CD4-positive, alpha-beta T cell treated with Interleukin-6 at 100 ng/mL for 8 hours (primary cell): ENCODE data around the gene NCAPG2.
A peak's percentile ranks its signal among the peaks of the same experiment; 100 is the strongest.

Source experiments
- DNase-seq: peaks from one replicate; pipeline ENCODE4 v3.0.0-alpha.2; 2020; ENCODE audit warnings: mixed read lengths, low spot score

The NCAPG2 gene

GRCh38 chr7:158601090-158601489 lies 103.5 kb downstream of the NCAPG2 start:
- no peak for DNase-seq

DNA sequence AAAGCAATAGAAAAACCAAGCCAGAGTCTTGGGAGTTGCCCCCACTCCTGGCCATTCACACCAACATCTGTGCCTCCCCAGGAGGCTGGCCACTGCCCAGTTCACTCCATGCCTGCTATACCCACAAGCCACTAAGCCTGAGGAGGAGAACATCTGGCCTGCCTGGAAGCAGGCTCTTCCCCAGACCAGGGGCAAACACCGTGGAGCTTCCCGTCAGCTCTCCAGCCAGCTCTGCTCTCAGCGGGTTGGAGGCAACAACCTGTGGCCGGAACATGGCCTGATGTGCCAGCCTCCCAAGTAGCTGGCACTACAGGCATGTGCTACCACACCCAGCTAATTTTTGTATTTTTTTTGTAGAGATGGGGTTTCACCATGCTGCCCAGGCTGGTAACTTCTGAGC lies 107.9 kb downstream of the NCAPG2 start:
- DNase-seq, result no peak

DNA sequence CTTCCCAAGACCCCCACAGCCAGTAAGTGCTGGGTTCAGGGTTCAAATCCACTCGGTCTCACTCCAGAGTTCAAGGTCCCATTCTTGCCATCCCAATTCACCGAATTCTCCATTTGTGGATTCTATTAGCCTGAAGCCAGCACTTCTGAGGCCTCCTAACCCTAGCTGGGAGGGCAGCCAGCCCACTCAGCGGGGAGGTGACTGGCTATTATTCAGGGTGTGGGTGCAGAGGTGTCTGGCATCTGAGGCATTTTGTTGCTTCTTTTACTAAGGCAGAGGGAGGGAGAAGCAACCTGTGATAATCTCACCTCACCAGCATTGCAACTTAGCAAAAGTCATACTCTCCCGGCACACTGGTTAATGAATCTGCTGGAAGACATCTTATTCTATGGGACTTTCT lies 108.3 kb downstream of the NCAPG2 start:
- no peak for DNase-seq

DNA sequence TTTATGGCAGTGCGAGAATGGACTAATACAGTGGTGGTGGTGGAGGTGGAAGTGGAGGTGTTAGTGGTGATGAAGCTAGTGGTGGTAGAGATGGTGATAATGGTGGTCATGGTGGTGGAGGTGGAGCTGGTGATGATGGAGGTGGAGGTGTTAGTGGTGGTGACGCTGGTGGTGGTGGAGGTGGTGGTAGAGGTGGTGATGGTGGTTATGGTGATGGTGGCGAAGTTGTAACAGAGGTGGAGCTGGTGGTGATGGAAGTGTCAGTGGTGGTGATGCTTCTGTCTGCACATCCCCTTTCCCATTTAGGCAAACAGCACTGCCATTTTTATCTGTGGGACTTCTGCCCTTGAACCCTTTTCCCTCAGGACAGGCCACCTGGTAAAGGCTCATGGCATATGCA lies 109.5 kb downstream of the NCAPG2 start:
- DNase-seq, result peak; percentile 31

DNA sequence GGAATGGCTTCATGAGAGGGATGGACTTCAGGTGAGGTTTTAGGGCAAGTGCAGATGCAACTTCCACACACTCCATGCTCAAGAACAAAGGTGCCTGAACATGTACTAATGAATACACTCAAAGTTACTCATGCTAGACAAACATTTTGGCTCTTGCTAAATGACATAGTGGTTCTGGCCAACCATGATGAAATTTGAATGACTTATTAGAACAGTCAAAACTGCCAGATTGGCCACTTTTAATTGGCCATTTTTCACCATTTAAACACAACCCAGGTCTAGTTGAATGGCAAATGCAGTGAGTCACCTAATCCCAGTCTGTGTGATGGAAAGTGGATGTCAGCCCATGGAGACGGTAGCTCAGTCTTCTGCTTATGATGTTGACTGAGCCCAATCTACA lies 112.1 kb downstream of the NCAPG2 start:
- no peak for DNase-seq

GRCh38 chr7:158591944-158592343 lies 112.7 kb downstream of the NCAPG2 start:
- no peak for DNase-seq

- DNase-seq, result no peak
Observed at GRCh38 chr7:158590181-158590530, 114.4 kb downstream of the NCAPG2 start.

DNA sequence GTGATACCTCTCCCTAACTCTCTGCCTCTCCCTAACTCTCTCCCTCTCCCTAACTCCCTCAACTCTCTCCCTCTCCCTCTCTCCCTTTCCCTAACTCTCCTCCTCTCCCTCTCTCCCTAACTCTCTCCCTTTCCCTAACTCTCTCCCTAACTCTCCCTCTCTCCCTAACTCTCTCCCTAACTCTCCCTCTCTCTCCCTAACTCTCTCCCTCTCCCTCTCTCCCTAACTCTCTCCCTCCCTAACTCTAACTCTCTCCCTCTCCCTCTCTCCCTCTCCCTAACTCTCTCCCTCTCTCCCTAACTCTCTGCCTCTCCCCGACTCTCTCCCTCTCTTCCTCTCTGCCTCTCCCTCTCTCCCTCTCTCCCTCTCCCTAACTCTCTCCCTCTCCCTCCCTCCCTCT lies 115.0 kb downstream of the NCAPG2 start:
- no peak for DNase-seq

DNA sequence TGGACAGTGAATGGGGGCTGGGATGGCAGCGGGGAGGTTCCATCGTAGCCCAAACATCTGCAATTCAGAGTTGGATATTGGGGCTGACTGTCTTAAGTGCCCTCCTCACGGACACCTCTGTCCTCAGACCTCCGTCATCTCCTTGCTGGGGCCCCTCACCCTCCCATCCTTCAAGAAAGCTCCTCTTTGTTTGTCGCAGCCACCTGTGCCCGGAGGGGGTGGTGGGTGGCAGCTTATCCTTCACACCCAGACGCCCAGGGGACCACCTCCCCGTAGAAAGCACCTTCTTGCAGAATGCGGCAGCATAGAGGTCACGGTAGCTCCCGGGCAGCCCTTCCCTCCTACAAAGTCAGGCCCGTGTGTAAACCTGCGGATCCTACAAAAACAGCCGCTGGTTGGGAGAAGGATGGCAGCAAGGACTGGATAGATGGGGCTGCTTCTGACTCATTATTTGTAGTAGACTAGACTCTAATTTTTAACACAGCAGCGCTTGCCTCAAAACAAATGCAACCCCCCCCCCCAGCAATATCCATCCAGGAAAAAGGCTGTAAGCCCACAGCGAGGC lies 115.6 kb downstream of the NCAPG2 start:
- no peak for DNase-seq

DNA sequence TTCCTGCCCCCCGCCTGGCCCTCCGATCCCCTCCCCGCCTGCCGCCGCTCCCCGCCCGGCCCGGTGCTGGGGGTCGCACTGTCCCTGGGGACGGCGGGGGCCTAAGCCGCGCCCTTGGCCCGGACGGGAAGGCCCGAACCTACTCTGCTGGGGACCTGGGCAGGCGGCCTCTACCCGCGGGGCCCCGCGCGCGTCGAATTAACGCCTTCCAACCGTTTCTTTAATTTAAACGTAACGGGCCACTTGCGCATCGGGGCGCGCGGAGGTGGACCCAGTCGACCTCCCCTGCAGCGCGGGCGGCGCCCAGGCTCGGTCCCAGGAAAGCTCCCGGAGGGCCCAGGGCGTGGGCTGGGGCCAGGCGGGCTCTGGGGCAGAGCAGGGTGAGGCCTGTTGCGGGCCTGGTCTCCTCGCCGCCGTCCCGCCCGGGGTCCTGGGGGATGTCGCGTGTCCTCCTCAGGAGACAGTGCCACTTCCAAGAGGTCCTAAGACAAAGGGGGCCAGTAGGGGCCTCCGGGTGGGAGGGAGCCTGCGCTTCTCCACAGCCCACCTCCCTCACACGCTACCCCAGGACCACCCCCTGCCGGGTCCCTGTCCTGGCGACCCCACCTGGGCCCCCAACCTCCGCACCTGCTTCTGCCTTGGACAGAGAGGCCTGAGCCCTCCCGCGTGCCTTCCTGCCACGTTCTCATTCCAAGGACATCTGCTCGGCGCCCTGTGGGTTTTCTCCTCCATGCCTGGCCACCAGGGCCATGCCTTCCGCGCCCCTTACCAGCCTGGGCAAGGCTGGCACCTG lies 116.3 kb downstream of the NCAPG2 start:
- no peak for DNase-seq

GRCh38 chr7:158587162-158588084 lies 117.2 kb downstream of the NCAPG2 start, which contains the start of gene PTPRN2:
Gene PTPRN2 (minus strand): TSS chr7:158587823.
- DNase-seq, result peak; percentile 37

- DNase-seq, result no peak
Observed at GRCh38 chr7:158586499-158587161, 118.0 kb downstream of the NCAPG2 start.

DNA sequence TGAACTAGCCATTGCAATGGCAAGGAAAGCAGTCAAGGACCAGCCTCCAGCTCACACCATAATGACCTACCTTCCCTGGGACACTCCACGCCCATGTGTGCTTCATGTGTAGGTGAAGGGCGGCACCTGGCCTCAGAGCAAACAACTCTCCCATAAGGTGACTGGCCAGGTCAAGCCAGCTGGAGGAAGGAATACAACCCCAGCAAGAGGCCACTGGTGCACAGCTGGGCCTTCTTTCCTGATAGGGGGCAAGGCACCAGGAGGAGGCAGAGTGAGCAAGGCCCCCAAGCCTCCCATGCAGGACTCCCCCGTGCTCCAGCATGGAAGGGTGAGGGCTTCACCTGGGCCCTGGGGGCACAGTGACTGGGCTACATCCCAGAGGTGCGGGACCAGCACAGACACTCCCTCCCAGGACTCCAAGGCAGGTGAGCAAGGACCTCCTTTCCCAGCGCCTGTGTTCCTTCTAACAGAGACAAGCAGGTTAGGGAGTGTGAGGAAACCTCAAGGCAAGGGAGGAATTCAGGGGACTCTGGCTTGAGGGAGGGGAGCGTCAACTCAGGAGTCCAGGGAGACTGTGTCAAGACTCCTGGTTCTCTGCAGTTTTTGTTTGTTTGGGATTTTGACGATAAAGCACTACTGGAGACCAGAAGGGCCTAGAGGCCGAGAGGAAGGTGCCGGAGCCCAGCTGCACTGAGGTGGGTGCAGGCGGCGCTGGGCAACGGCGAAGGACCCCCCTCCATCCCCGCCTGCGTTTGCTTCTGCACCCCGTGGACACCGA lies 118.7 kb downstream of the NCAPG2 start:
- DNase-seq, result no peak

- no peak for DNase-seq
Observed at GRCh38 chr7:158584407-158584806, 120.2 kb downstream of the NCAPG2 start.

GRCh38 chr7:158583810-158584209 lies 120.8 kb downstream of the NCAPG2 start:
- no peak for DNase-seq

GRCh38 chr7:158583143-158583542 lies 121.5 kb downstream of the NCAPG2 start:
- DNase-seq, result no peak

GRCh38 chr7:158582089-158582456 lies 122.5 kb downstream of the NCAPG2 start:
- DNase-seq, result no peak

DNA sequence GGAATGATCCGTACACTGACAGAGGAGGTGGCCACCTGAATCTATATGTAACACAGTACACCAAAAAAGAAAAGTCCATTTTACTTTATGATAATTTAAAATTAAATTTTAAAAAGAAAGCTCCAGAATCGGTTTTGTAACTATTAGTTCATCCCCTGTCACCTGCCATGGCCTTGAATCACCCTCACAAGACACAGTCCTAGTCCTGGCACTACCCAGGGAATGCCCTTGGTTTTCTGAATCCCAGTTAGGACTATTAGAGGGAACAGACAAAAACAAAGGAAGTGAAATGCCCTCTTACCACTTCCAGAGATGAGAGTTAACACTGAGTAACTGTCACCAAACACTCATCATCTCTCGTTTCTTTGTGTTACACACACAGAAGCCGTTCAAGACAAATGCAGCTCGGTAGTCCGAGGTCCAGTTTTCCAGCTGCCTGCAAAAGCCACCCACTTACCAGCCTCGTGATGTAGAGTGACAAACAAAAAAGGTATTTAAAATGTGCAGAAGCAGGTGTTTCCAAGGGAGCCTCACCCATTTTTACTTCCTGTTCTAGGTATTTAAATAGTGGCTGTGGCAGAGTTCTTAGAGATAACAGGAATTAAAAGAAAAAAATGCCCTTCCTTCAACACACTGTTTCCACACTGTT lies 123.0 kb downstream of the NCAPG2 start:
- no peak for DNase-seq
